GM18861 (cell line): Measurements from ENCODE around the gene SCGN.

Source experiments
- ATAC-seq: cut with Tn5 transposase; IDR thresholded peaks from one replicate; pipeline ENCODE4 v1.9.1; 2021; ENCODE audit not compliant: unreplicated experiment

SCGN gene

GRCh38 chr6:25640446-25640845, 11.6 kb upstream of the SCGN start:
- no peak for ATAC-seq

GRCh38 chr6:25640891-25641290, 11.1 kb upstream of the SCGN start:
- no peak for ATAC-seq

- ATAC-seq: no peak
These were observed 10.6 kb upstream of the SCGN start for GRCh38 chr6:25641377-25641776.

- no peak for ATAC-seq
These were observed 9.9 kb upstream of the SCGN start for GRCh38 chr6:25641940-25642666.

- ATAC-seq: no peak
These were observed 9.2 kb upstream of the SCGN start for GRCh38 chr6:25642667-25643328.

GRCh38 chr6:25645916-25646315, 6.1 kb upstream of the SCGN start:
- no peak for ATAC-seq

- ATAC-seq: no peak
These were observed 2.4 kb upstream of the SCGN start for GRCh38 chr6:25649611-25650010.

GRCh38 chr6:25655723-25656122, 3.7 kb downstream of the SCGN start:
- no peak for ATAC-seq

GRCh38 chr6:25659633-25660368, 7.8 kb downstream of the SCGN start:
- no peak for ATAC-seq

GRCh38 chr6:25660512-25660911, 8.5 kb downstream of the SCGN start:
- no peak for ATAC-seq

GRCh38 chr6:25661129-25661779, 9.2 kb downstream of the SCGN start:
- no peak for ATAC-seq

- ATAC-seq: no peak
These were observed 13.4 kb downstream of the SCGN start for GRCh38 chr6:25665455-25665854.

GRCh38 chr6:25669413-25669812, 17.4 kb downstream of the SCGN start:
- ATAC-seq: no peak

- ATAC-seq: no peak
These were observed 18.2 kb downstream of the SCGN start for GRCh38 chr6:25670208-25670607.

GRCh38 chr6:25670793-25671513, 18.9 kb downstream of the SCGN start:
- no peak for ATAC-seq

GRCh38 chr6:25671652-25672051, 19.6 kb downstream of the SCGN start:
- ATAC-seq: no peak

- ATAC-seq: no peak
These were observed 23.2 kb downstream of the SCGN start for GRCh38 chr6:25675167-25675566.

- no peak for ATAC-seq
These were observed 24.8 kb downstream of the SCGN start for GRCh38 chr6:25676775-25677174.

- ATAC-seq: no peak
These were observed 29.8 kb downstream of the SCGN start for GRCh38 chr6:25681848-25682247.

- ATAC-seq: no peak
These were observed 30.3 kb downstream of the SCGN start for GRCh38 chr6:25682324-25682723.

- ATAC-seq: no peak
These were observed 32.5 kb downstream of the SCGN start for GRCh38 chr6:25684565-25684964.
